D721Med (cell line): ENCODE data around the gene NT5M.

Experiments
- DNase-seq: peaks from one replicate; pipeline ENCODE4 v3.0.0; 2011; ENCODE audit warnings: low spot score; ENCODE audit not compliant: insufficient read length
- FAIRE-seq: peaks from 2 replicates; lab custom pipeline; 2011; peaks lifted over from hg19 to GRCh38; lab: Jason Lieb, UNC
- TF ChIP-seq, protein P1 (sequence below): IDR thresholded peaks from 2 replicates; pipeline ENCODE4 v1.5.1; 2012; ENCODE audit warnings: mild to moderate bottlenecking, control low read depth; ENCODE audit not compliant: insufficient read depth; ENCODE audit errors: missing control alignments

The NT5M gene

DNA sequence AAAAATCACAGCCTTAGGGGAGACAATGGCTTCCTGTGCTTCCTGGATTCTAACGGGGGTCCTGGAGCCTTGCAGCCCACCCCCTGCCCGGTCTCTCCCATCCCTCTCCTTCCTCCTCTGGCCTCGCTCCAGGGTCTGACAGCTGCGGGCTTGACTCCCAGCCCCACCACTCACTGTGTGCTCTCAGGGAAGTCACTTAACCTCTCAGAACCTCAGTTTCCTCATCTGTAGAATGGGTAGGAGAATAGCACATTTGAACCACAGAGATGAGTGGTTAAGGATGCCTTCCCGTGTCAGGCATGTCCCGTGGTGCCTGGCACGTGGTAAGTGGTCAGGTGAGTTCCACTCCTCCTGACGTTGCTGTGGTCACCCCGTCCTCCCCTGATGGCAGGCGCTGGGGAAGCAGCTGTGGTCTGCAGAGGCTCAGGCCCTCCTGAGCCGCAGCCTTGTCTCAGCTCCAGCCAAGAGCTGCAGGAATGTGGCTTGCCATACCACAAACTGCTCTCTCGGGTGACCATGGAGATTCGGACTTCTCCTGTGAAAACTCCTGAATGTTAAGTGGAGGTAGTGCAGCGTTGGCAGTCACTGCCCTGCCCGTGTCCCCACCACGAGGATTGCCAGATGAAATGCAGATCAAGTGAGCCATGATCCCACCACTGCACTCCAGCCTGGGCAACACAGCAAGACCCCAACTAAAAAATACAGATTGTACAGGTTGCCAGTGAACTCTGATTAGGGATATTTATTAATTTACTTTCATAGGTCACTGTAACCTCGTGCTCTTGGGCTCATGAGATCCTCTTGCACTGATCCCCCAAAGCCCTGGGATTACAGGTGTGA lies 85.7 kb downstream of the NT5M start:
- FAIRE-seq (no peak), DNase-seq (no peak)
- TF ChIP-seq, protein P1, sequence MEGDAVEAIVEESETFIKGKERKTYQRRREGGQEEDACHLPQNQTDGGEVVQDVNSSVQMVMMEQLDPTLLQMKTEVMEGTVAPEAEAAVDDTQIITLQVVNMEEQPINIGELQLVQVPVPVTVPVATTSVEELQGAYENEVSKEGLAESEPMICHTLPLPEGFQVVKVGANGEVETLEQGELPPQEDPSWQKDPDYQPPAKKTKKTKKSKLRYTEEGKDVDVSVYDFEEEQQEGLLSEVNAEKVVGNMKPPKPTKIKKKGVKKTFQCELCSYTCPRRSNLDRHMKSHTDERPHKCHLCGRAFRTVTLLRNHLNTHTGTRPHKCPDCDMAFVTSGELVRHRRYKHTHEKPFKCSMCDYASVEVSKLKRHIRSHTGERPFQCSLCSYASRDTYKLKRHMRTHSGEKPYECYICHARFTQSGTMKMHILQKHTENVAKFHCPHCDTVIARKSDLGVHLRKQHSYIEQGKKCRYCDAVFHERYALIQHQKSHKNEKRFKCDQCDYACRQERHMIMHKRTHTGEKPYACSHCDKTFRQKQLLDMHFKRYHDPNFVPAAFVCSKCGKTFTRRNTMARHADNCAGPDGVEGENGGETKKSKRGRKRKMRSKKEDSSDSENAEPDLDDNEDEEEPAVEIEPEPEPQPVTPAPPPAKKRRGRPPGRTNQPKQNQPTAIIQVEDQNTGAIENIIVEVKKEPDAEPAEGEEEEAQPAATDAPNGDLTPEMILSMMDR = no peak

DNA sequence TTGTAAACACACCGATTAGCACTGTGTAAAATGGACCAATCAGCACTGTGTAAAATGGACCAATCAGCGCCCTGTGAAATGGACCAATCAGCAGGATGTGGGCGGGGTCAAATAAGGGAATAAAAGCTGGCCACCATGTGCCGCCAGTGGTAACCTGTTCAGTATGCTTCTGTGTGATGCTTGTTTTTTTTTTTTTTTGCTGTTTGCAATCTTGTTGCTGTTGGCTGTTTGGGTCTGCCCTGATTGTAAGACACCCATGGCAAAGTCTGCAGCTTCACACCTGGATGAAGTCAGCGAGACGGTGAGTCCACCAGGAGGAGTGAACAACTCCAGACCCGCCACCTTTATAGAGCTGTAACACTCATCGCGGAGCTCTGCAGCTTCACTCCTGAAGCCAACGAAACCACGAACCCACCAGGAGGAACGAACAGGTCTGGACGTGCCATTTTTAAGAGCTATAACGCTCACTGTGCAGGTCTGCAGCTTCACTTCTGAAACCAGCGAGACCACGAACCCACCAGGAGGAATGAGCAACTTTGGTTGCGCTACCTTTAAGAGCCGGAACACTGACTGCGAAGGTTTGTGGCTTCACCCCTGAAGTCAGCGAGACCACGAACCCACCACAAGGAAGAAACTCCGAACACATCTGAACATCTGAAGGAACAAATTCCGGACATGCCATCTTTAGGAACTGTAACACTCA lies 88.6 kb downstream of the NT5M start:
- TF ChIP-seq, protein P1 = no peak
- DNase-seq (no peak), FAIRE-seq (no peak)

DNA sequence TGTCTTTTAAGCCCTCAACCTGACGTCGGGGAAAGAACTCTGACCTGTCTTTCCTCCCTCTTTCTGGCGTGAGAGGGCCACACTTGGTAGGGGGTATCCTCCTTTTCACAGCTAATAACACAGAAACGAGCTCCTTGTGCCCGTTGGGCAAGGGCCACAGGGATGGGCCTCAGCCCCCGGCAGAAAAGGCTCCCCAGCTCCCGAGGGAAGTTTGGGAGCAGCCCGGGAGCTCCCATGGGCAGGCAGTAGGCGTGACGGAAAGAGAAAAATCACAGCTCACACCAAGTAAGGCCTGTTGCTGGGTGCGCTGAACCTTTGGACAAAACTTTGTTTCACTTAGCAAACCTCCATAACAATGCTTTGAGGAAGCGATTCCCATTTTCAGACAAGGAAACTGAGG lies 90.8 kb downstream of the NT5M start:
- TF ChIP-seq, protein P1 = no peak
- FAIRE-seq = no peak
- DNase-seq = no peak

DNA sequence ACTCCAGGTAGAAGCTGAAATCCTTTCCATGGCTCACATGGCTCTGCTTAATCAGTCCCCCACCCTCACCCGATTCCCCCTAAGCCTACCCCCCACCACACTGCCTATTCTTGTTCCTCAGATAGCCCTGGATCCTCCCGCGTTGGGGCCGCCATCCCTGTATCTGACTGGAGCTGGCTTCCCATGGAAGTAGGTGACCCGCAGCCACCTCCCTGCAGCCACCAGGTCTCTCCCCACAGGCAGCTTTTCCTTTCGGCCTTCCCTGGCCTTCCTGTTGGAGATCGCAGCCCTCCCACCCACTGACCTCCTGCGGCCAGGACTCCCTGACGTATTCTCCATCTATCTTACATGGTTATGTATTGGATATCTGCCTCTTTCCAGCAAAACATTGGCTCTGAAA lies 91.3 kb downstream of the NT5M start:
- FAIRE-seq = no peak

DNA sequence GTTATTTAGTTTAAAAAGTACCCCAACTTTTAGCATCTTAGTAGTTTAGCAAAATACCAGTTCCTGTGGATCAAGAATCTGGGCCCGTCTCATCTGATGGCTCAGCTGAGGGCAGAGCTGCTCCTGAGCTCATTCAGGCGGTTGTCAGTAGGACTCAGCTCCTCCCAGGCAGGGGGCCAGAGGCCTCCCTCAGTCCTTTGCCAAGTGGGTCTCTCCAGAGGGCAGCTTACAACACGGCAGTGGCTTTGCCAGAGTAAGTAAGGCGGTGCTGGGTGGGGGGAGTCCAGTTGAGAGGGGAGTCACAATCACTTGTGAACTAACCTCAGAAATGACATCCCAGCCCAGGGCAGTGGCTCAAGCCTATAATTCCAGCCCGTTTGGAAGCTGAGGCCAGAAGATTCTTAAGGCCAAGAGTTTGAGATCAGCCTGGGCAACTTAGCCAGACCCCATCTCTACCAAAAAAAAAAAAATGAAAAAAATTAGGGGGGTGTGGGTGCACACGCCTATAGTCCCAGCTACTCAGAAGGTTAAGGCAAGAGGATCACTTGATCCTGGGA lies 92.2 kb downstream of the NT5M start:
- no peak for FAIRE-seq
- no peak for DNase-seq
- TF ChIP-seq, protein P1 = no peak

More for the DNA sequence above, 91.3 kb downstream of the NT5M start:
- DNase-seq = no peak
- TF ChIP-seq, protein P1 = no peak

DNA sequence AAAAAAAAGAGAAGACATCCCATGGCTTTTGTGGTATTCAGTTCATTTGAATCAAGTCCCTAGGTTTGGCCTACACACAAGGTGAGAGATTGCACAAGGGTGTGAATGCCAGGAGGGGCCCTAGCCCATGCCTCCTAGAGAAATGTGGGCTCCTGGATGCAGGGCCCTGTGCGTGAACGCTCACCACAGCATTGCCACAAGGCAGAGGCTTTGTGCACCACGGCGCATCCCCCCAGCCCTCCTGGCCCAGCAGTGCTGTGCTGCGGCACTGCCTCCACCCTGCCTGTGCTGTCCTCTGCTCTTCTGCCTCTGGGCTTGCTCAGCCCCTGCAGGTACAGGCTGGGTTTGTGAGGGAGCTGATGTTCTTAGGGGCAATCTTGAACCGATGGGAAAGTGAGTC lies 92.7 kb downstream of the NT5M start:
- TF ChIP-seq, protein P1 = no peak
- FAIRE-seq (no peak), DNase-seq (no peak)
